Right atrium auricular region (tissue), 2 donors: ENCODE results near the gene UBE3C. TPM values are rescaled to one million over a fixed set of nuclear protein-coding genes. Genes with fewer than 3 reads are reported as not detected.

ENCODE experiments used
- DNase-seq: peaks from one replicate; pipeline ENCODE4 v3.0.0-alpha.2; 2019; ENCODE audit warnings: low spot score
- H3K27ac ChIP-seq, 2 donors: fragments of 200-600 bp; sonication (generic); 1 replicate in 1 of 2; 2 replicates in 1 of 2; pipeline ENCODE4 v1.5.1; 2016 to 2019
- H3K27me3 ChIP-seq, 2 donors: fragments of 200-600 bp; sonication (generic); one replicate each; pipeline versions ENCODE4 v1.5.1 to v1.6.0; 2017 to 2019
- H3K36me3 ChIP-seq: fragments of 200-600 bp; sonication (generic); one replicate; pipeline ENCODE4 v1.5.1; 2016
- H3K4me1 ChIP-seq, 2 donors: fragments of 200-600 bp; sonication (generic); one replicate each; pipeline versions ENCODE4 v1.5.1 to v1.6.0; 2017 to 2019
- H3K4me3 ChIP-seq, 2 donors: fragments of 200-600 bp; sonication (generic); 1 replicate in 1 of 2; 2 replicates in 1 of 2; pipeline ENCODE4 v1.5.1; 2017 to 2019; ENCODE audit warnings: mild to moderate bottlenecking in 1 of 2, moderate library complexity in 1 of 2
- H3K9me3 ChIP-seq, 2 donors: fragments of 200-600 bp; sonication (generic); one replicate each; pipeline ENCODE4 v1.5.1; 2019
- CTCF ChIP-seq, 2 donors: fragments of 200-600 bp; sonication (generic); IDR thresholded peaks; one replicate each; pipeline ENCODE4 v1.5.1; 2019; ENCODE audit warnings: antibody characterized with exemption in 2 of 2
- total RNA-seq, 2 donors: library from RNA; depleted of rRNA; stranded (reverse); fragments of >200 nt; gene quantifications; one replicate each; pipeline ENCODE4 v1.1.0, GENCODE V29; 2016

The UBE3C gene
- total RNA-seq, 2 donors from 2014 or later: 53.3 to 60.8 TPM

- Histone ChIP-seq H3K9me3 (peaks cover 0 to 13% of the 10 kb centered on the region in 2 donors), H3K36me3 (no peaks in the 10 kb centered on the region), H3K27me3 (no peaks in the 10 kb centered on the region), H3K4me3 (no peak overlapping the region), H3K27ac (no peak overlapping the region), H3K4me1 (no peaks in the 10 kb centered on the region)
- DNase-seq: no peak
- no peak for TF ChIP-seq CTCF (IDR thresholded peaks at IDR 0.05)
Observed at GRCh38 chr7:157117796-157118195, 20.9 kb upstream of the UBE3C start.

DNA sequence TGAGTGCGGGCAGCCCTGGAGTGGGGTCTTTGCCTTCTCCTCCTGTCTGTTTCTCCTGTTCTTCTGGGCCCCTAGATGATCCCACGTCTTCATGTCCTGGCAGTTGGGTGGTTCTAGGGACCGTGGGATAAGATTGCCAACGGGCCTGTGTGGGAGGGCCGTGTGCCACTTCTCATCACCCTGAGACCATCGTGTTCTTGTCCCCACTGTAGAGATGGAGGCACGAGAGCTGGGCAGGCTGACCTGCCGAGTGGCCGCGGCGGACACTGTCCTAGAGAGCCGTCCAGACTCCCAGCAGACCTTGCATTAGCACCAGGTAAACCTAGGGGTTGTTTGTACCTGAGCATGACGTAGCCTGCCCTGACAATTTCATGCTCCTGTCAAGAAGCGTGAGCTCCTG is 18.5 kb upstream of the UBE3C start:
- DNase-seq: no peak
- Histone ChIP-seq H3K27ac (no peak overlapping the region), H3K4me3 (no peak overlapping the region), H3K4me1 (no peaks in the 10 kb centered on the region), H3K9me3 (peaks cover 0 to 8% of the 10 kb centered on the region in 2 donors), H3K36me3 (no peaks in the 10 kb centered on the region), H3K27me3 (no peaks in the 10 kb centered on the region)
- TF ChIP-seq CTCF (IDR thresholded peaks at IDR 0.05): no peak

GRCh38 chr7:157121184-157121715 is 17.5 kb upstream of the UBE3C start:
- Histone ChIP-seq H3K9me3 (peaks cover 0 to 8% of the 10 kb centered on the region in 2 donors), H3K27me3 (no peaks in the 10 kb centered on the region), H3K4me1 (no peaks in the 10 kb centered on the region), H3K36me3 (no peaks in the 10 kb centered on the region), H3K4me3 (no peak overlapping the region), H3K27ac (no peak overlapping the region)
- DNase-seq: no peak
- TF ChIP-seq CTCF (IDR thresholded peaks at IDR 0.05): no peak

DNA sequence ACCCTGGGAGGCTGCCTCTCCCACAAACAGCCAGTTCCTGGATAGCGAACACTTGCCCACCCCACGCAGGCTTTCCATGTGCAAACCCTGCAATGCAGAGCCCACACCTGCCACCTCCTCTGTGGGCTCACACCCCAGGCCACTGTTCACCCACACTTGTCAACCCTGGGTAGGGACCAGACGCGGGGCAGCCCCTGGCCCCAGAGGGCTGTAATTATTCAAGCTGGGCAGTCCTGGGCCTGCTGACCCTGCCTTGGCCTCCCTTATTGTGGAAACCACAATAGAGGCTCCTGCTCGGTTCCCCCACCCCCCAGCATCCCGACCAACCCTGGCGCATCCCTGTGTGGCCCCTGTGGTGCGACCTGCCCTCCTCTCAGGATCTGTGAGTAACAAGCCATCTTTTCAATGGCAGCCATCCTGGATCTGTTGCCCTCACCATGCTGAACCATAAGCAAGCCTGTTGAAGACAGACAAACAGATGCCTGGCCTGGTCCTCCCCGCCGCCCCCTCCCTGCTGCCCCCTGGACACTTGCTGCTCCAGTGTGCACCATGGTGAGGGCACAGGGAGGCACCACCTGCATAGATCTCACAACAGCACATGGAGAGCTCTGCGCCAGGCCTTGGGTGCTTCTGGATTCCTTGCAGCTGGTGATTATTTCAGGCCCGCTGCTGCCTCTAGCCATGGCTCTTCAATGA is 15.8 kb upstream of the UBE3C start:
- TF ChIP-seq CTCF (IDR thresholded peaks at IDR 0.05): no peak
- Histone ChIP-seq H3K4me3 (no peak overlapping the region), H3K9me3 (peaks cover 0 to under 1% of the 10 kb centered on the region in 2 donors), H3K27ac (no peak overlapping the region), H3K4me1 (no peaks in the 10 kb centered on the region), H3K36me3 (no peaks in the 10 kb centered on the region), H3K27me3 (no peaks in the 10 kb centered on the region)
- no peak for DNase-seq

- Histone ChIP-seq H3K4me3 (no peak overlapping the region), H3K27me3 (no peaks in the 10 kb centered on the region), H3K4me1 (no peaks in the 10 kb centered on the region), H3K27ac (no peak overlapping the region), H3K36me3 (no peaks in the 10 kb centered on the region), H3K9me3 (no peaks in the 10 kb centered on the region)
- no peak for DNase-seq
- no peak for TF ChIP-seq CTCF (IDR thresholded peaks at IDR 0.05)
Observed at GRCh38 chr7:157124690-157125089, 14.0 kb upstream of the UBE3C start.
